GM23338 (cell line): ENCODE data around the gene GNPTG. TPM values are rescaled to one million over a fixed set of nuclear protein-coding genes. Genes with fewer than 3 reads are reported as not detected.

ENCODE experiments used
- ATAC-seq: fragments of 200-7000 bp; cut with Tn5 transposase; 3 replicates; pipeline ENCODE4 v1.9.1; 2020
- DNase-seq: peaks from one replicate; pipeline ENCODE4 v3.0.0-alpha.2; 2015; ENCODE audit warnings: low spot score
- H2AFZ ChIP-seq: fragments of 200-600 bp; sonication (generic); 2 replicates; pipeline ENCODE4 v1.8.0; 2016; ENCODE audit warnings: antibody characterized with exemption, mild to moderate bottlenecking, moderate library complexity
- H3F3A ChIP-seq: fragments of 200-600 bp; sonication (generic); replicated peaks from 2 replicates; pipeline ENCODE4 v1.8.0; 2017; ENCODE audit warnings: antibody characterized with exemption, mixed run types, low read depth
- H3K27ac ChIP-seq: fragments of 200-600 bp; sonication (generic); 2 replicates; pipeline ENCODE4 v1.6.1; 2016; ENCODE audit warnings: low read depth
- H3K27me3 ChIP-seq: fragments of 200-600 bp; sonication (generic); 2 replicates; pipeline ENCODE4 v1.8.0; 2016; ENCODE audit warnings: mild to moderate bottlenecking, mixed run types, moderate library complexity; ENCODE audit not compliant: insufficient read depth
- H3K36me3 ChIP-seq: fragments of 200-600 bp; sonication (generic); 2 replicates; pipeline ENCODE4 v1.8.0; 2016; ENCODE audit warnings: mild to moderate bottlenecking; ENCODE audit not compliant: insufficient read depth
- H3K4me1 ChIP-seq: fragments of 200-600 bp; sonication (generic); 2 replicates; pipeline ENCODE4 v1.8.0; 2016; ENCODE audit warnings: mild to moderate bottlenecking, moderate library complexity; ENCODE audit not compliant: insufficient read depth
- H3K4me2 ChIP-seq: fragments of 200-600 bp; sonication (generic); 2 replicates; pipeline ENCODE4 v1.7.1; 2017; ENCODE audit warnings: mixed run types
- H3K4me3 ChIP-seq: fragments of 200-600 bp; sonication (generic); 2 replicates; pipeline ENCODE4 v1.6.1; 2016; ENCODE audit warnings: mixed run types
- H3K79me2 ChIP-seq: fragments of 200-600 bp; sonication (generic); replicated peaks from 2 replicates; pipeline ENCODE4 v1.8.0; 2017; ENCODE audit warnings: mild to moderate bottlenecking; ENCODE audit not compliant: insufficient read depth
- H3K9me2 ChIP-seq: fragments of 200-600 bp; sonication (generic); 2 replicates; pipeline ENCODE4 v1.8.0; 2017; ENCODE audit not compliant: insufficient read depth
- H4K20me1 ChIP-seq: fragments of 200-600 bp; sonication (generic); replicated peaks from 2 replicates; pipeline ENCODE4 v1.8.0; 2017; ENCODE audit warnings: mild to moderate bottlenecking; ENCODE audit not compliant: insufficient read depth
- H3K27ac Mint-ChIP-seq: 2 replicates; pipeline ENCODE4 v1.8.0; 2020; ENCODE audit warnings: inconsistent platforms, mild to moderate bottlenecking, moderate library complexity, mixed read lengths
- H3K27me3 Mint-ChIP-seq: 3 replicates; pipeline ENCODE4 v1.8.0; 2022; ENCODE audit warnings: low read depth, mild to moderate bottlenecking, moderate library complexity, mixed read lengths, inconsistent platforms; ENCODE audit not compliant: insufficient read depth, poor library complexity
- H3K36me3 Mint-ChIP-seq: 3 replicates; pipeline ENCODE4 v1.8.0; 2021; ENCODE audit warnings: low read depth, mild to moderate bottlenecking, inconsistent platforms, moderate library complexity, mixed read lengths
- H3K4me1 Mint-ChIP-seq: 3 replicates; pipeline ENCODE4 v1.8.0; 2020; ENCODE audit warnings: mild to moderate bottlenecking, inconsistent platforms, mixed read lengths
- H3K4me3 Mint-ChIP-seq: 3 replicates; pipeline ENCODE4 v1.8.0; 2021; ENCODE audit warnings: moderate library complexity, mild to moderate bottlenecking, inconsistent platforms, mixed read lengths
- H3K9me3 Mint-ChIP-seq: 3 replicates; pipeline ENCODE4 v1.8.0; 2020; ENCODE audit warnings: moderate library complexity, mild to moderate bottlenecking, inconsistent platforms, mixed read lengths
- CREB1 ChIP-seq: fragments of 250-450 bp; sonication (Bioruptor Pico); IDR thresholded peaks from 2 replicates; pipeline ENCODE4 v1.5.0; 2020; ENCODE audit warnings: low read depth, mild to moderate bottlenecking, moderate library complexity
- CTCF ChIP-seq, 2 experiments: fragments of 200-600 bp in 1 of 2; sonication (generic) in 1 of 2; conservative IDR thresholded peaks; 2 replicates each; pipeline versions ENCODE4 v1.5.1 to v1.6.1; 2016 to 2017; ENCODE audit warnings: antibody characterized with exemption in 2 of 2, low read depth in 2 of 2, mild to moderate bottlenecking in 2 of 2, moderate library complexity in 1 of 2
- ETS1 ChIP-seq: IDR thresholded peaks from 2 replicates; pipeline ENCODE4 v1.6.1; 2016; ENCODE audit warnings: antibody characterized with exemption
- EZH2 ChIP-seq: fragments of 200-600 bp; sonication (generic); IDR thresholded peaks from one replicate; pipeline ENCODE4 v1.8.0; 2017; ENCODE audit warnings: antibody characterized with exemption, mild to moderate bottlenecking, low read depth; ENCODE audit not compliant: unreplicated experiment
- EZH2phosphoT487 ChIP-seq: fragments of 200-600 bp; sonication (generic); IDR thresholded peaks from one replicate; pipeline ENCODE4 v1.8.1; 2018; ENCODE audit warnings: antibody characterized with exemption; ENCODE audit not compliant: unreplicated experiment
- JUNB ChIP-seq: IDR thresholded peaks from one replicate; pipeline ENCODE4 v1.6.1; 2016; ENCODE audit warnings: antibody characterized with exemption; ENCODE audit not compliant: unreplicated experiment
- NANOG ChIP-seq: IDR thresholded peaks from 2 replicates; pipeline ENCODE4 v1.6.1; 2016; ENCODE audit warnings: antibody characterized with exemption, borderline replicate concordance
- POLR2AphosphoS5 ChIP-seq: IDR thresholded peaks from 2 replicates; pipeline ENCODE4 v1.6.1; 2016; ENCODE audit warnings: antibody characterized with exemption, low read depth
- REST ChIP-seq: IDR thresholded peaks from one replicate; pipeline ENCODE4 v1.6.1; 2018; ENCODE audit warnings: antibody characterized with exemption; ENCODE audit not compliant: unreplicated experiment
- STAT1 ChIP-seq: IDR thresholded peaks from one replicate; pipeline ENCODE4 v1.6.1; 2016; ENCODE audit warnings: antibody characterized with exemption; ENCODE audit not compliant: unreplicated experiment
- ZNF114 ChIP-seq: fragments of 250-450 bp; sonication (Bioruptor Pico); IDR thresholded peaks from 2 replicates; pipeline ENCODE4 v1.5.0; 2020; ENCODE audit warnings: mild to moderate bottlenecking, moderate library complexity
- ZNF331 ChIP-seq: fragments of 250-450 bp; sonication (Bioruptor Pico); IDR thresholded peaks from 2 replicates; pipeline ENCODE4 v1.5.0; 2020; ENCODE audit warnings: low read depth, mild to moderate bottlenecking, moderate library complexity
- ZNF462 ChIP-seq: fragments of 250-450 bp; sonication (Bioruptor Pico); IDR thresholded peaks from 2 replicates; pipeline ENCODE4 v1.5.0; 2020; ENCODE audit warnings: mild to moderate bottlenecking, moderate library complexity
- polyA plus RNA-seq: library from polyadenylated mRNA; unstranded; fragments of >200 nt; fragmentation: Nextera tagmentation; extraction: Ambion mirVana; gene quantifications from 2 replicates; pipeline ENCODE4 v1.2.1, GENCODE V29; 2016
- total RNA-seq: library from RNA; depleted of rRNA; stranded (reverse); fragments of >200 nt; shearing (Covaris generic); gene quantifications from 2 replicates; pipeline ENCODE4 v1.2.3, GENCODE V29; 2014

The GNPTG gene
- total and polyA plus RNA-seq, 2 experiments from 2014 or later, result 23.3 to 41.0 TPM

GRCh38 chr16:1315081-1316032 lies 36.4 kb upstream of the GNPTG start:
- Histone ChIP-seq H3K36me3 (peaks cover 37% of the 10 kb centered on the region), H3K27ac (no peak overlapping the region), H3K9me2 (no peaks in the 10 kb centered on the region), H3K4me1 (peaks cover 7% of the 10 kb centered on the region; the same call in 1 of the 2 replicates), H3K79me2 (peaks cover 92% of the 10 kb centered on the region), H2AFZ (no peak overlapping the region), H4K20me1 (peaks cover 52% of the 10 kb centered on the region), H3K27me3 (no peaks in the 10 kb centered on the region), H3K4me3 (no peak overlapping the region), H3F3A (0 out of 2 replicates have a peak, but pooled peaks cover 7% of the 10 kb centered on the region), H3K4me2 (no peak overlapping the region)
- no peak for ATAC-seq
- Mint-ChIP-seq H3K27me3 (peaks cover 18% of the 10 kb centered on the region), H3K36me3 (peaks cover 75% of the 10 kb centered on the region), H3K4me3 (no peak overlapping the region), H3K4me1 (peaks cover 4% of the 10 kb centered on the region; the same call in 2 of the 3 replicates), H3K27ac (no peak overlapping the region), H3K9me3 (no peaks in the 10 kb centered on the region; the same call in 2 of the 3 replicates)
- TF ChIP-seq CTCF (conservative IDR thresholded peaks at IDR 0.05; ENCODE audit: low read depth in 2 of 2) (no peak), EZH2phosphoT487 (no peak), REST (no peak), CREB1 (CRISPR knock-in tag) (no peak), EZH2 (no peak), POLR2AphosphoS5 (no peak), STAT1 (no peak), ZNF114 (CRISPR knock-in tag) (no peak), ETS1 (no peak), NANOG (no peak), ZNF331 (CRISPR knock-in tag) (no peak), JUNB (no peak), ZNF462 (CRISPR knock-in tag) (no peak)
- DNase-seq, result no peak
